Myocyte (in vitro differentiated cells): ENCODE results near the gene NRXN3. TPM values are rescaled to one million over a fixed set of nuclear protein-coding genes. Genes with fewer than 3 reads are reported as not detected.
"Not testable (repeated sequence)": the region's sequence is repeated elsewhere in the genome, so short reads cannot be mapped to it uniquely, and the experiment has no call there.

Source experiments
- DNase-seq: peaks from one replicate; pipeline ENCODE4 v3.0.0-alpha.2; 2012; ENCODE audit warnings: low read depth
- total RNA-seq: library from RNA; depleted of rRNA; stranded (reverse); fragments of >200 nt; gene quantifications from 2 replicates; pipeline ENCODE4 v1.2.3, GENCODE V29; 2014

Gene NRXN3
- total RNA-seq, 1 donor from 2014 or later = 0.05 TPM

GRCh38 chr14:78567343-78567742 is 397.2 kb downstream of the NRXN3 start:
- peak; percentile 76 for DNase-seq

DNA sequence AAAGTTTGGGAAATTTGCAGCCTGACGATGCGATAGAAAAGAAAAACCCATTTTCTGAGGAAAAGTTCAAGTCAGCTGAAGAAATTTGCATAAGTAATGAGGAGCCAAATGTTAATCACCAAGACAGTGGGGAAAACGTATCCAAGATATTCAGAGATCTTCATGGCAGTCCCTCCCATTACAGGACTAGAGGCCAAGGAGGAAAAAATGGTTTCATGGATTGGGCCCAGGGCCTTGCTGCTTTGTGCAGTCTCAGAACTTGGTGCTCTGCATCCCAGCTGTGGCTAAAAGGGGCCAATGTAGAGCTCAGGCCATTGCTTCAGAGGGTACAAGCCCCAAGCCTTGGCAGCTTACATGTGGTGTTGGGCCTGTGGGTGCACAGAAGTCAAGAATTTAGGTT is 403.6 kb downstream of the NRXN3 start:
- DNase-seq = not testable (repeated sequence)

GRCh38 chr14:78576437-78577166 is 406.4 kb downstream of the NRXN3 start:
- peak; percentile 24 for DNase-seq

DNA sequence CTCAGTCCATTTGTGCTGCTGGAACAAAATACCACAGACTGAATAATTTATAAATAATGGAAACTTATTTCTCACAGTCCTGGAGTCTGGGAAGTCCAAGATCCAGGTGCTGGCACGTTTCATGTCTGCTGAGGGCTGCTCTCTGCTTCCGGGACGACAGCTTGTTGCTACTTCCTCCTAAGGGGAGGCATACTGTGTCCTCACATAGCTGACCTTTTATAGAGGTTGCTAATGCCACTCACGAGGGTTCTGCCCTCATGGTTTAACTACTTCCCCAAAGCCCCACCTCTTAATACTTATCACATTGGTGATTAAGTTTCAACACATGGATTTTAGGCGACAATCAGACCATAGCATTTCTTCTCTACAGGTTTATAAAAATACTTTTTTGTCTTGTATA is 411.1 kb downstream of the NRXN3 start:
- no peak for DNase-seq

GRCh38 chr14:78586681-78587080 is 416.5 kb downstream of the NRXN3 start:
- no peak for DNase-seq

- DNase-seq = no peak
These were observed 418.7 kb downstream of the NRXN3 start for GRCh38 chr14:78588906-78589305.

DNA sequence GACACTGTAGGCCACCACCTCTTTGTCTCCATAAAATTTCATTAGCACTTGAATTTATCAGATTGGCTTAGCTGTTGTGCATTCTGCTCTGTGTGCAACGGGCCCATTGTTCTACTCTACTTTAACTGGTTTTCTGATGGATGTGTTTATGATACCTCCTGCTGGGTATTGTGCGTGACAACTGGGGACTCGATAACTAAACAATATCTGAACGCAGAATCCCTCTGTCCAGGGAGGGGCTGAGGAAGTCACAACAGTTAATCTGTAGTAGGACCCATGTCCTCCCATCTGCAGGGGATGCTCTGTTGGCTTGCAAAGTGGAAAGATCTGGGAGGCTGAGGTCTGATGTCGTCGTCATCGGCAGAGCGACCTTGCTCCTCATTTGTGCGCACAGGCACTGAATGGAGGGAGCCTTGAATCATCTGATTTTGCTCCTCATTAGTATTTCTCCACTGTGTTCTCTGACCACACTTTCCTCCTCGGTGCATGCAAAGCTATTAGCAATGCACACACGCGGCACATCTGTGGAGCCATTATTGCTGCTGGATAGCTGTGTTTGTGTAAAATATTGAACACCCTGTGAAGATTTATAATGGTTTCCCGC is 422.5 kb downstream of the NRXN3 start:
- DNase-seq = no peak

DNA sequence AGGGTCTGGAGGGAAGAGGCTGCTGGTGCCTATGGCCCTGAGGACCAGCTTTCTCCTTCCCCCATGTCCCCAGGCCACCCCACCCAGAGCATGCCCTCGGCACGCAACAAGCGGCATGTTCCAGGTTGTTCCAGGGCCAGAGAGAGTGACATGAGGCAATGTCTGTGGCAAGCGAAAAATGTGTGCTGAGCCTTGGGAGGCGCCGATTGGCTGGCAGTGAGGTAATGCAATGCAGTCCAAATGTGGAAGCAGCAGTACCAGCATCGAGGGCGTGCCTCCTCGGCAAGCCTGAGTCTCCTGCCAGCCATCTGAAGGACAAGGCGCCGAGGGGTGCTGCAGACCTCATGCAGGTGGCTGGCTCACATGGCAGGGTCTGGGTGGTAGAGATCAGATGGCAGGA is 423.8 kb downstream of the NRXN3 start:
- no peak for DNase-seq

- DNase-seq = peak; percentile 5
These were observed 425.6 kb downstream of the NRXN3 start for GRCh38 chr14:78595797-78596196.

DNA sequence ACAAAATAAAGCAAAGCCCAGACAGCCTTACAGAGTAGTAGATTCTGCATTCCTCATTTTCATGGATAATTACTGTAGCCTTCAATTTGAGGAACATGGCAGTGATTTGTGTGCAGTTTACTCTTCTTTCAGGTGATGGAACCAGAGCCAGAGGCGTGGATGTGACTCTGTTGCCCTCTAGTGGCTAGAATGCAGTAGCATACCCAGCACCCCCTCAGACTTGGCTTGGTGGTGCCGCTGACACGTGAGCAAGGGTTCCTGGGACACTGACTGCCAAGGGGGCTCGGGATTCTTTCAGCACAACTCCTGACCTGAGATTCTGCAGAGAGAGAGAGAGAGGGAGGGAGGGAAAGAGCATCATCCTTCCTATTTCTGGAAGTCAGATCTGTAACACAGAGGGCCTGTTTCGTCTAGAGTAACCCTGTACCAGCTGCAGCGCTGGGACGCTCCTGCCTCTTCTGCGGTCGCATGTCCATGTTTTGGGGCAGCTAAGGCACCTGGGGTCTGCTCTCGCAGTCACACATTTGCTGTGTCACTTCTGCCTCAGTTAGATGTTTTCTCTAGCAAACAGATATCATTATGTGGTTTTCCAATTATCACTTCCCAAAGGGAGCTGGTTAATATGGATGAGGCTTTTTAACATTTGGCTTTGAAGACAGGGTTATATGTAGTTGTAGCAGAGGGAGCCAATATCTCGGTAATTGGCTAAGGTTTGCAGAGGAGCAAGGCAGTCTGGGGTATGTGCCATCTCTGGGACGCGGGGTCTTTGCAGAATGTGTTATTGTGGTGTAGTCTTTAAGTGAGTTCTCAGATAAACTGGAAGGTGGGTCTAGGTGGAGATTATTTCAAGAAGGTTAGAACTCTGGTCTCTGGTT is 428.1 kb downstream of the NRXN3 start:
- peak; percentile 63 for DNase-seq

DNA sequence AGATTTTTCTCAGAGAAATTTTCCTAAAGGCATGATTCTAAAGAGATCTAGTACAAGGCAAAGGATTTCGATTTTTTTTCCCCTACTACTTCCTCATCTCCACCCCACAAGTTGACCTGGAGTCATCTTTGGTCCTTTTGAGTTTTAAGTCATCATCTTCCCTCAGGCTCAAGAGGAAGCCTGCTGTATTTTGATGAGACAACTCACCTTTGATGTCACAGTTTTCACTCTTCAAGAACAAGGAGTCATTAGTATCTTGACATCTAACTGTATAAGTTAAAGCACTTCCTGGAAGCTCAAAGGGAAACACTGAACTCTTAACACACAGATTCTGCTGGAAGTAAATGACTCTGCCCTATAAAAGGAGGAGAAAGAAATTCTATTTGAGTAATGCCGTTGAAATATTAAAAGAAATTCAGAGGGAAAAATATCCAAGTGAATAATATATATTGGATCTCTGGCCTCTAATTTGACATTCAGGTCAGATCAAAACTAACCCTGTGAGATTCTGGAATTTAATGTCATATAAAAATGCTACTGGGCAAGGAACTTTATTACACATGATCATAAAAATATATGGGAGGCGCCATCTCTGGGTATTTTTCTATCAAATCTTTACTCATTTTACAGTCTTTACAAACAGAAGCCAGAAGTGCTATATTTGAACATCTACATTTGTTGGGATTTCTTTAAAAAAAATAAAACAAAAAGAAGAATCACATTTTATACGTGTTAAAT is 435.0 kb downstream of the NRXN3 start:
- no peak for DNase-seq

- DNase-seq = peak; percentile 20
These were observed 435.8 kb downstream of the NRXN3 start for GRCh38 chr14:78605897-78606500.

DNA sequence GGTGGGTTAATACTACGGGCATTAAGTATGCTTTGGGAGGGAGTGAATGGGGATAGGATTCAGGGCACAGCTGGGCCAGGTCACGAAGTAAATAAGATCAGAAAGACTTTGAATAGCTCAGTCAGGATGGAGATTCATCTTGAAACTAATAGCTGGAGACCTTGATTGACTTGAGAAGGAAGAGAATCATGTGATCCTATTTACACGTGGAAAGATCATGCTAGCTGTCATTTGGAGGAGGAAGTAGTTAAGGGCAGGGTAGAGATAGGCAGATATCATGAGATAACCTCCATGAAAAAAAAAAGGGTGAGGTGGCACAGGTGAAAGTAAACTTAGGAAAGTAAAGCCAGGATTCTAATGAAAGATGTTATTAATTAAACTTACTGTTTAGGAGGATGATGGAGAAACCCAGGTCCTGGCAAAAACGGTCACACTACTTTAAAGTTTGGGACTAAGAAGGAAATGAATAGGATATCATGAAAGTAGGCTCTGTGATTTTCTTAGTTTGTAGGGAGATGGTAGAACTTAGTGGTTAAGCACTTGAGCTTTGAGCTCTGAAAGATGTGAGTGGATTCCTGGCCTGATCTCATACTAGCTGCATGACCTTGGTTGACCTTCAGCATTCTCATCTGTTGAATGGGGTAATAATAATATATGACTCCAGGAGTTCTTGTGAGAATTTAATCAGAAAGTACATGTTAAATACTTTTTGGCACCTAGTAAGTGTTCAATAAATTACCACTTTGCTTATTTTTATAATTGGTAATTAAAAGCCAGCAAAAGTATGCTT is 439.0 kb downstream of the NRXN3 start:
- no peak for DNase-seq

DNA sequence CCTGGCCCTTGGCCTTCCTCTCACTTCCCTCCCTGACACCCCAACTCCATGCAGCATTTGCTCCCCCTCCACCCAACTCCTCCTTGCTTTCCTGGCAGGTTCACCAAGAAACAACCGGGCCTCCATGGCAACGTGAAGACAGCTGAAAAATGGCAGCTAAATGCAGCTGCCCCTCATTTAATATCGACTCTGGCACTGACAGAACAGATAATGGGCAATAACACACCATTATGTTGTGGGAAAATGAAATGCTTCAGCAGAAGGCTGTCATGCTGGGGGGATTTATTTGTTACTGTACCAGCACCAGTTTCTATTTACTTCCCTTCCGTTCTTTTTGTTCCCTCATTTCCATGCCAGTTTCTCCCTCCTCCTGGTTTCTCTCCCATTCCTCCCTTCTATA is 440.8 kb downstream of the NRXN3 start:
- DNase-seq = no peak

DNA sequence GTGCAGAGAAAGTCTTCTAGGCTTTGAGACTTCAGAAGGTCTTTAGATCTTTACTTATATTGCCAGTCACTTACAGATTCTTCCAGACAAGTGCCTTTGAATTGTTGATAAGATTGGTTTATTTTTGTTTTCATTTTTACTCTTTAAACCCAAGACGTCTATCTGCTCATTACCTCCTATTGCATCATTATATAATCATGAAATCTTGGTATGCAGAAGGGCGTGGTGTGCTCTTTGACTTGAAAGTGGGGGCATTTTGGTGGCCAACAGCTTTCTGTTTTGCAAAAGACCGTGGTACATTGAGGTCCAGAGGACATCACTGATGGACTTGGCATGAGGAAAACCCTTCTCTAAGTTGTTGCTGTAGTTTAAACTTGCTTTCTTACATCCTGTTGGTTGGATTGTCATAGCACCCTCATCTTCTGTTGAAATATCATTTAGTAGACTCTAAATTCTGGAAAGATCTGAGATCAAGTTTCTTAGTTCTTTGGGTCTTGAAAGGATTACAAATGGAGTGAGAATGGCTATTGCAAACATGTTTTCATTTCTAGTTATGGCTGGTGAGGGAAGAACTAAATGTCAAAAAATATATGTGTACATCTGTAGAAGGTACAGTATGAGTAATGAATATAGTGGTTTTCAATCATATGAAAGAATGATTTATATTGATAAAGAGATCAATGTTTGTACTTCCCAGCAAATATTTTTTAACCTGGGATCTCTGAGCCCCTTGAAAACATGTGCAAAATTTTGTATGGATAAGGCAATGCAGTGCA is 441.8 kb downstream of the NRXN3 start:
- no peak for DNase-seq

DNA sequence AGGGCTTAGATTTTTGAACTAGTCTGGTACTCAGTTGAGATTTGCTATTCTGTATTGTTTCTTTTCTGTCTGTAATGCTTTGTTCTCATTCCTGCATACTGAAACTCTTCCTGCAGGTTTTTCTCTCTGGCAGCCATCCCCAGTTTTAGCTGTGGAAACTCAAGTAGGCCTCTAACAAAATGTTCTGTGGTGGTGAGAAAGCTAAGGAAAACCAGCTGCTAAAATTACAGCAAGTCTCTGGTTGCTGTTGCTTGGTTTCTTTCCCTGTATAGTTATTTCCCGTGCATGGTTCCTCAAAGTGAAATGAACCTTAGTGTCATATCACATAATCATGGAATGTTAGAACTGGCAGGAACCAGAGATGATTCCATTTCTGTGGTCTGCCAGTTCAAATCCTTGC is 442.5 kb downstream of the NRXN3 start:
- DNase-seq = peak; percentile 3

DNA sequence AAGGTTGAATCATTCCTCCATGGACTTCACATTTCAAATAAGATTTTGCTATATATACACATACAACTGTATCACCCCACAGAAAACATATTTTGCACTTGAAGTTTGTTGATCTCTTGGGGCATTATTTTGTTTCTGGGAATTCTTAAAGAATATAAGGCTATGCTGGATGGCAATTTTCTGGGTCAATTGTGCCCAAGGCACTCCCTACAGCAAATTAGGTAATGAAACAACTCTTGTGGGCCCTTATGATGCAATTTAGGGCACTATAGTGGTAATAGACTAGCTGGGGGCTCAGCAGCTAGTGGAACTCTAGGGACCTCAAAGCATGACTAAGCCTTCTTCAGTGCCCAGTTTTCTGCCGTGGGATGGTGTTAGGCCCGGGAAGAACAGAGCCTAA is 444.4 kb downstream of the NRXN3 start:
- DNase-seq = no peak

DNA sequence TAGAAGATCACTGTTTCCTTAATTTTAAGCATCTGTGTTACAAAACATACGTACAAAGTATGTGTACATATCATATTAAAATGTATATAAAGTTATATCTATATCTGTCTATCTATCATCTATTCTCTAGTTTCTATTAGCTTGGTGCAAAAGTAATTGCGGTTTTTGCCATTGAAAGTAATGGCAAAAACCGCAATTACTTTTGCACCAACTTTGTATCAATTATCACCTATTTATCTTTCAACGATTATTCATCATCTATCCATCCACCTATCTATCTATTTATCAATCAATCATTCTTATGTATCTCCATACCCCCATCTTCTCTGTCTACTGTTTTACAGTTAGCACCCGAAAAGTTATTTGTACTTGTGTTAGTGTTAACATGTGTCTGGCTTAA is 447.6 kb downstream of the NRXN3 start:
- DNase-seq = no peak

GRCh38 chr14:78618368-78618767 is 448.2 kb downstream of the NRXN3 start:
- no peak for DNase-seq
